K562 (cell line): ENCODE measurements around the gene FHDC1. TPM values are rescaled to one million over a fixed set of nuclear protein-coding genes. Genes with fewer than 3 reads are reported as not detected.
A peak's percentile ranks its signal among the peaks of the same experiment; 100 is the strongest.
"Not testable (repeated sequence)": the region's sequence is repeated elsewhere in the genome, so short reads cannot be mapped to it uniquely, and the experiment has no call there.

Source experiments
- ATAC-seq: fragments of 200-7000 bp; cut with Tn5 transposase; 3 replicates; pipeline ENCODE4 v1.9.1; 2020; ENCODE audit warnings: moderate library complexity
- BruUV-seq: library from RNA; stranded (reverse); fragments of 400-500 nt; replicated peaks from 2 replicates; lab custom pipeline; 2021; lab: Mats Ljungman, UMichigan
- CTCF ChIA-PET: fragments of 300-600 bp; formaldehyde crosslinking; extraction: SDS; loops from one replicate; lab custom pipeline; 2021; ENCODE audit warnings: low intra/inter-chr PET ratio; lab: Yijun Ruan, JAX
- POLR2A ChIA-PET: fragments of 300-600, 350-650 bp; sonication (Branson Sonifier 250); formaldehyde crosslinking; extraction: SDS; loops from one replicate; lab custom pipeline; 2021; ENCODE audit warnings: antibody characterized with exemption, inconsistent platforms; lab: Yijun Ruan, JAX
- DNase-seq, 4 experiments: peaks; one replicate each; pipeline versions ENCODE4 v3.0.0 to v3.0.0-alpha.2; 2011 to 2018; ENCODE audit warnings: low spot score in 3 of 4, mixed read lengths in 3 of 4; ENCODE audit errors: extremely low read depth in 1 of 4
- FAIRE-seq: peaks from 2 replicates; lab custom pipeline; 2011; peaks lifted over from hg19 to GRCh38; lab: Jason Lieb, UNC
- H2AFZ ChIP-seq: 2 replicates; pipeline ENCODE4 v1.6.0; 2011; ENCODE audit warnings: low read depth, low read length, control low read depth, inconsistent platforms
- H3K27ac ChIP-seq: fragments of 200-600 bp; 3 replicates; pipeline ENCODE4 v1.8.0; 2011; ENCODE audit warnings: low read depth, mild to moderate bottlenecking, control low read depth, inconsistent platforms, low read length, moderate library complexity, mixed read lengths; ENCODE audit errors: extremely low read depth
- H3K27me3 ChIP-seq, 2 experiments: fragments of 300-600 bp in 1 of 2; 2 replicates in 1 of 2; 3 replicates in 1 of 2; pipeline versions ENCODE4 v1.6.0 to v1.8.0; 2011; ENCODE audit warnings: inconsistent platforms in 2 of 2, low read length in 2 of 2, mild to moderate bottlenecking in 1 of 2, mixed read lengths in 1 of 2, moderate library complexity in 1 of 2; ENCODE audit not compliant: control insufficient read depth in 2 of 2, insufficient read depth in 2 of 2
- H3K36me3 ChIP-seq: fragments of 300-600 bp; 3 replicates; pipeline ENCODE4 v1.8.0; 2011; ENCODE audit warnings: mild to moderate bottlenecking, low read length, inconsistent platforms; ENCODE audit not compliant: control insufficient read depth, insufficient read depth
- H3K4me1 ChIP-seq, 2 experiments: fragments of 200-600 bp in 1 of 2; replicated peaks in 1 of 2; 2 replicates in 1 of 2; 3 replicates in 1 of 2; pipeline versions ENCODE4 v1.5.1 to v1.8.0; 2011; ENCODE audit warnings: inconsistent platforms in 2 of 2, low read length in 2 of 2, mild to moderate bottlenecking in 1 of 2, mixed read lengths in 1 of 2, moderate library complexity in 1 of 2; ENCODE audit not compliant: control insufficient read depth in 2 of 2, insufficient read depth in 2 of 2
- H3K4me2 ChIP-seq: 2 replicates; pipeline ENCODE4 v1.6.1; 2011; ENCODE audit warnings: low read length, control low read depth, inconsistent platforms, mixed read lengths; ENCODE audit not compliant: insufficient read depth
- H3K4me3 ChIP-seq: fragments of 200-600 bp; sonication (generic), shearing (Covaris generic); 2 replicates; pipeline ENCODE4 v1.5.1; 2016; ENCODE audit warnings: control low read depth, inconsistent platforms
- H3K79me2 ChIP-seq: fragments of 200-600 bp; 3 replicates; pipeline ENCODE4 v1.8.0; 2011; ENCODE audit warnings: low read length, inconsistent platforms; ENCODE audit not compliant: control insufficient read depth, insufficient read depth
- H3K9ac ChIP-seq, 2 experiments: 2 replicates each; pipeline versions ENCODE4 v1.6.0 to v1.6.1; 2011; ENCODE audit warnings: low read depth in 2 of 2, low read length in 2 of 2, control low read depth in 1 of 2, inconsistent platforms in 1 of 2, mild to moderate bottlenecking in 1 of 2, mixed read lengths in 1 of 2; ENCODE audit not compliant: insufficient read depth in 1 of 2
- H3K9me1 ChIP-seq: one replicate; pipeline ENCODE4 v1.6.0; 2011; ENCODE audit warnings: inconsistent platforms, mild to moderate bottlenecking, low read length, moderate library complexity; ENCODE audit not compliant: control insufficient read depth, insufficient read depth
- H3K9me3 ChIP-seq: replicated peaks from 2 replicates; pipeline ENCODE4 v1.5.1; 2011; ENCODE audit warnings: low read depth, low read length, inconsistent platforms; ENCODE audit not compliant: control insufficient read depth, insufficient read depth
- H4K20me1 ChIP-seq: replicated peaks from 2 replicates; pipeline ENCODE4 v1.6.1; 2011; ENCODE audit warnings: low read length, inconsistent platforms, mixed read lengths; ENCODE audit not compliant: control insufficient read depth, insufficient read depth
- ADNP ChIP-seq: fragments of 200-800 bp; sonication (Bioruptor generic); IDR thresholded peaks from 2 replicates; pipeline ENCODE4 v1.6.1; 2016; ENCODE audit warnings: missing genetic modification characterization, missing compliant biosample characterization
- ARID1B ChIP-seq: fragments of 450-650 bp; IDR thresholded peaks from 2 replicates; pipeline ENCODE4 v1.6.1; 2016; ENCODE audit warnings: antibody characterized with exemption, mild to moderate bottlenecking, inconsistent platforms
- C11orf30 ChIP-seq: fragments of 450-650 bp; IDR thresholded peaks from 2 replicates; pipeline ENCODE4 v1.6.1; 2016; ENCODE audit warnings: low read depth, mild to moderate bottlenecking
- CEBPB ChIP-seq: fragments of 450-650 bp; IDR thresholded peaks from 2 replicates; pipeline ENCODE4 v1.6.1; 2016; ENCODE audit warnings: missing genetic modification characterization, missing compliant biosample characterization
- MAFF ChIP-seq: IDR thresholded peaks from 2 replicates; pipeline ENCODE4 v1.6.1; 2012; ENCODE audit warnings: low read length, improper control_type of control experiment
- MAFG ChIP-seq: fragments of 450-650 bp; conservative IDR thresholded peaks from 2 replicates; pipeline ENCODE4 v1.6.1; 2016; ENCODE audit warnings: missing genetic modification characterization, missing compliant biosample characterization
- MAFK ChIP-seq: IDR thresholded peaks from 2 replicates; pipeline ENCODE4 v1.6.1; 2011; ENCODE audit warnings: low read length, improper control_type of control experiment
- NFE2 ChIP-seq: IDR thresholded peaks from 2 replicates; pipeline ENCODE4 v1.6.1; 2014; ENCODE audit warnings: antibody characterized with exemption, low read depth
- NFE2L1 ChIP-seq: fragments of 450-650 bp; IDR thresholded peaks from 2 replicates; pipeline ENCODE4 v1.6.1; 2016; ENCODE audit warnings: missing genetic modification characterization, low read depth, mild to moderate bottlenecking, missing compliant biosample characterization, moderate library complexity, borderline replicate concordance
- SMARCA4 ChIP-seq: fragments of 450-650 bp; IDR thresholded peaks from 2 replicates; pipeline ENCODE4 v1.6.1; 2016
- TCF7L2 ChIP-seq: fragments of 150-350 bp; IDR thresholded peaks from 2 replicates; pipeline ENCODE4 v1.6.1; 2016; ENCODE audit warnings: low read depth, mild to moderate bottlenecking, low read length, moderate library complexity
- ZNF316 ChIP-seq: fragments of 450-650 bp; IDR thresholded peaks from 2 replicates; pipeline ENCODE4 v1.6.1; 2016
- WGBS: fragments of 100-300 bp; shearing (Covaris generic); methylation state at CpG from one replicate; pipeline ENCODE4 v1.1.6; 2016; ENCODE audit warnings: low coverage, mixed read lengths; ENCODE audit not compliant: insufficient coverage; ENCODE audit errors: missing lambda C conversion rate; 5-methylcytosine and 5-hydroxymethylcytosine counted together
- in situ Hi-C: fragments of 300-500 bp; cut with MboI; formaldehyde crosslinking; loops from 4 replicates; pipeline ENCODE4 v1.15.0; 2018; ENCODE audit warnings: inconsistent platforms, mixed read lengths
- intact Hi-C: fragments of 100-400 bp; cut with micrococcal nuclease; formaldehyde crosslinking; loops from 2 replicates; pipeline ENCODE4 v1.14.2; 2022
- polyA plus RNA-seq, 8 experiments: library from polyadenylated mRNA; depleted of rRNA in 4 of 8; stranded (reverse) in 5 of 8; unstranded in 3 of 8; fragments of >200 nt; fragmentation: Nextera tagmentation in 2 of 8; fragmentation: Illumina TruSeq in 1 of 8; extraction: Ambion mirVana in 2 of 8; extraction: Trizol in 1 of 8; gene quantifications; 2 replicates each; pipeline versions ENCODE4 v1.2.1 to v1.2.3, GENCODE V29; 2011 to 2014; ENCODE audit warnings: inconsistent platforms in 1 of 8, missing spikeins in 1 of 8
- total RNA-seq, 7 experiments: library from RNA; depleted of rRNA in 6 of 7; stranded (reverse); fragments of >200 nt in 6 of 7; fragmentation: Illumina TruSeq in 2 of 7; extraction: Trizol in 2 of 7; gene quantifications; 2 replicates each; pipeline versions ENCODE4 v1.2.1 to v1.2.3, GENCODE V29; 2011 to 2021; ENCODE audit warnings: low replicate concordance in 1 of 7
- TF ChIP-seq, protein P1 (sequence below): fragments of 250-450 bp; sonication (Bioruptor Pico); IDR thresholded peaks from 2 replicates; pipeline ENCODE4 v1.8.0; 2021; ENCODE audit warnings: mild to moderate bottlenecking, moderate library complexity

FHDC1 gene
- total and polyA plus RNA-seq, 9 of the 15 experiments (the other 6 are each of a cell fraction or from before 2014, with no cell fraction given), result 0.01 to 0.43 (median 0.07) TPM

DNA sequence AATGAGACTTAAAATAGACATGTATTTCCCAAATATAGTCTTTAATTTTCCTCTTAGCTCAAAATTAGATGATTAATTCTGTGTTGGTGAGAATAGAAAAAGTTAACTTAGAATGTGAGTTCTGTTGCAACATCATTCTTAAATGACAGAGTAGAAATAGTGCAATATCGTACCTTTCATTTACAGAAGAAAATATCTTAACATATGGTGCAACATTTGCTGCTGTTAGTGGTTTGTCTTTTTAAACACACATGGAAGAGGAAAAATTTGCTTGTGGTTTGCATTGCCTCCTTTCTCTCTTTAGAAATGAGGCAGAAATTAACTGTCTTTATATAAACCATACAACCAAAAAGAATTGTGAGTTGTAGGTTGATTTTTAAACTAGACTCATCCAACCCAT, 39.3 kb upstream of the FHDC1 start:
- 95% methylated on average over 1 of the region's 1 CpG for WGBS
- no TSS peak for BruUV-seq
- TF ChIP-seq CEBPB (tag) (peak; percentile 16; the same call in 1 of the 2 replicates), TCF7L2 (no peak)
- TF ChIP-seq, protein P1, sequence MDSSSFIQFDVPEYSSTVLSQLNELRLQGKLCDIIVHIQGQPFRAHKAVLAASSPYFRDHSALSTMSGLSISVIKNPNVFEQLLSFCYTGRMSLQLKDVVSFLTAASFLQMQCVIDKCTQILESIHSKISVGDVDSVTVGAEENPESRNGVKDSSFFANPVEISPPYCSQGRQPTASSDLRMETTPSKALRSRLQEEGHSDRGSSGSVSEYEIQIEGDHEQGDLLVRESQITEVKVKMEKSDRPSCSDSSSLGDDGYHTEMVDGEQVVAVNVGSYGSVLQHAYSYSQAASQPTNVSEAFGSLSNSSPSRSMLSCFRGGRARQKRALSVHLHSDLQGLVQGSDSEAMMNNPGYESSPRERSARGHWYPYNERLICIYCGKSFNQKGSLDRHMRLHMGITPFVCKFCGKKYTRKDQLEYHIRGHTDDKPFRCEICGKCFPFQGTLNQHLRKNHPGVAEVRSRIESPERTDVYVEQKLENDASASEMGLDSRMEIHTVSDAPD (CRISPR knock-in tag), result no peak
- Histone ChIP-seq H4K20me1 (no peaks in the 10 kb centered on the region), H3K4me1 (peaks cover 0 to 4% of the 10 kb centered on the region in 2 experiments; a peak in 3 of 5 replicates), H3K4me3 (no peak overlapping the region), H3K27ac (no peak overlapping the region), H3K9ac (no peak overlapping the region), H2AFZ (no peak overlapping the region), H3K9me1 (no peaks in the 10 kb centered on the region), H3K27me3 (no peaks in the 10 kb centered on the region), H3K9me3 (no peaks in the 10 kb centered on the region), H3K4me2 (no peak overlapping the region), H3K79me2 (no peaks in the 10 kb centered on the region), H3K36me3 (no peaks in the 10 kb centered on the region)
- ChIA-PET CTCF (no interaction called here), POLR2A (no interaction called here)
- no peak for ATAC-seq
- in situ Hi-C loops, result no loop called here
- intact Hi-C loops, result no loop called here
- FAIRE-seq, result no peak
- no peak for DNase-seq

- H3K4me1 ChIP-seq, H3K27me3 ChIP-seq, CTCF ChIA-PET, H3K9me3 ChIP-seq, H3K4me3 ChIP-seq, in situ Hi-C loops, ATAC-seq, FAIRE-seq, H4K20me1 ChIP-seq, H3K79me2 ChIP-seq, POLR2A ChIA-PET, BruUV-seq, intact Hi-C loops, H3K9me1 ChIP-seq, H3K4me2 ChIP-seq, H3K36me3 ChIP-seq, H3K9ac ChIP-seq, H2AFZ ChIP-seq, H3K27ac ChIP-seq: not testable (repeated sequence)
- 43% methylated on average over 6 of the region's 6 CpGs for WGBS
- TF ChIP-seq SMARCA4, result 0 out of 2 replicates have a peak, but pooled peaks have one; percentile 17
- peak; percentile 85 for TF ChIP-seq NFE2L1 (tag)
- peak; percentile 55 for TF ChIP-seq ARID1B
- peak; percentile 97 for TF ChIP-seq MAFG (tag)
- TF ChIP-seq ZNF316, result peak; percentile 97
- peak; percentile 24; the same call in 1 of the 2 replicates for TF ChIP-seq ADNP (tag)
- peak; percentile 92 for TF ChIP-seq C11orf30
- peak; percentile 87 for TF ChIP-seq MAFF
- TF ChIP-seq MAFK, result peak; percentile 73
- TF ChIP-seq NFE2, result peak; percentile 89
- peak in 2 of 4 experiments; percentile 10 to 13 for DNase-seq
Observed at GRCh38 chr4:152898133-152898532, 38.0 kb upstream of the FHDC1 start.
